Measurements from ENCODE around the gene HAUS3. TPM values are rescaled to one million over a fixed set of nuclear protein-coding genes. Genes with fewer than 3 reads are reported as not detected.

The HAUS3 gene
- total RNA-seq, 4 donors from 2014 or later = 16.3 to 22.0 (median 17.3) TPM

DNA sequence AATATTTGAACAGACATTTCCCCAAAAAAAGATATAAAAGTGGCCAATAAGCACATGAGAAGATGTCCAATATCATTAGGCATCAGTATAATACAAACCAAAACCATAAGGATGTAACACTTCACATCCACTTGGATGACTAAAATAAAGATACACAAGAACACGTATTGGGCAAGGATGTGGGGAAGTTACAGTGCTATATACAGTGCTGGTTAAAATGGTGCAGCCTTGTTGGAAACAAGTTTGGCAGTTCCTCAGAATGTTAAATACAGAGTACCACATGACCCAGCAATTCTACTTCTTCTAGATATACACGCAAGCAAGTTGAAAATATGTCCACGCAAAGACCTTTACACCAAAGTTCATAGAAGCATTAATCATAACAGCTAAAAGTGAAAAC, 58.9 kb downstream of the HAUS3 start:
- TF ChIP-seq, protein P1, sequence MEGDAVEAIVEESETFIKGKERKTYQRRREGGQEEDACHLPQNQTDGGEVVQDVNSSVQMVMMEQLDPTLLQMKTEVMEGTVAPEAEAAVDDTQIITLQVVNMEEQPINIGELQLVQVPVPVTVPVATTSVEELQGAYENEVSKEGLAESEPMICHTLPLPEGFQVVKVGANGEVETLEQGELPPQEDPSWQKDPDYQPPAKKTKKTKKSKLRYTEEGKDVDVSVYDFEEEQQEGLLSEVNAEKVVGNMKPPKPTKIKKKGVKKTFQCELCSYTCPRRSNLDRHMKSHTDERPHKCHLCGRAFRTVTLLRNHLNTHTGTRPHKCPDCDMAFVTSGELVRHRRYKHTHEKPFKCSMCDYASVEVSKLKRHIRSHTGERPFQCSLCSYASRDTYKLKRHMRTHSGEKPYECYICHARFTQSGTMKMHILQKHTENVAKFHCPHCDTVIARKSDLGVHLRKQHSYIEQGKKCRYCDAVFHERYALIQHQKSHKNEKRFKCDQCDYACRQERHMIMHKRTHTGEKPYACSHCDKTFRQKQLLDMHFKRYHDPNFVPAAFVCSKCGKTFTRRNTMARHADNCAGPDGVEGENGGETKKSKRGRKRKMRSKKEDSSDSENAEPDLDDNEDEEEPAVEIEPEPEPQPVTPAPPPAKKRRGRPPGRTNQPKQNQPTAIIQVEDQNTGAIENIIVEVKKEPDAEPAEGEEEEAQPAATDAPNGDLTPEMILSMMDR (IDR thresholded peaks at IDR 0.05; ENCODE audit: low read depth) = no peak

DNA sequence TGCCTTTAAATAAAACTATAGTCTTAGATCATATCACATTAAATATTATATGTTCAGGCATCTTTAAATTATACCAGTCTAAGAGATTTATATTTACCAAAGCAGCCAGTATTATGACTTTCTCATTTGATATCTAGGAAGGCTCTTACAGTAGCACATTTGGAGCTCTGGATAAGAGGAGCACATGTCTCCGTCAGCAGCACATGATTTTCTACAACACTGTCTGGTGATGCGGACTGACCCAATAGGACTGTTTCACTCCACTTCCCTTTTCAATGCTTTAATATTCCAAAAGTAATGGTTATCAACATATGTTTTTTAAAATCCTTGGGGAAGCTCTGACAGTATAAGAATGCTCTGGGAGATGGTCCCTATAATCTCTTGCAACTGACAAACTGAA, 61.5 kb downstream of the HAUS3 start:
- TF ChIP-seq, protein P1 (IDR thresholded peaks at IDR 0.05; ENCODE audit: low read depth) = no peak

DNA sequence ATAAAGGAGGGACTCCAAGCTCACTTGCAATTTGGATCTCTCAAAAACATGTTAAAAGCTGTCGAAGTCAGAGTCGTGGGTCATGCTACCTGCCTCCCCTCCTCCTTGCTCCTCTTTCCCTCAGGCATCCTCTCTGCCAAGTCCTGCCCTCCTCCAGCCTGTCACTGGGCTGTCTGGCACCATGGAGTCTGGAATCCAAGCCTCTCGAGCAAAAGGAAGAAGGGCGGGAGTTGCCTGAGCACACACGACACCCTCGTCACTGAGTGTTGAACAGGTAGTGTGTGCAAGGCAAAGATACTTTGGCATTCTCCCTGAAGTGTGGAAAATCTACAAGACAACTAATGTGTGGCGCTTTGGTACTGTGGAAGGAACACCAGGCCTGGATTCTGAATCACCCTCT, 62.2 kb downstream of the HAUS3 start:
- TF ChIP-seq, protein P1 (IDR thresholded peaks at IDR 0.05; ENCODE audit: low read depth) = no peak

GRCh38 chr4:2178986-2179385, 62.9 kb downstream of the HAUS3 start:
- TF ChIP-seq, protein P1 (IDR thresholded peaks at IDR 0.05; ENCODE audit: low read depth) = no peak

Small RNAs within 50 kb of the gene (small RNA-seq; reads per million reads assigned to genes)
- not detected for gene COX6B1P5

Other genes starting within 250 kb of the HAUS3 start
- 10 to 100 TPM in 3 of 4 donors, 1 to 10 TPM in 1; 7.8 to 30.5 (median 16.3) TPM for gene NELFA, start 233.1 kb downstream of the HAUS3 start, total RNA-seq
- gene NAT8L, start 182.8 kb downstream of the HAUS3 start, total RNA-seq = 100 to 1,000 TPM in 1 of 4 donors, 10 to 100 TPM in 2, 1 to 10 TPM in 1; 4.2 to 113 (median 13.8) TPM
- 10 to 100 TPM in 2 of 4 donors, 1 to 10 TPM in 2; 2.6 to 10.6 (median 6.8) TPM for gene POLN, start within 50 bp of the HAUS3 start, total RNA-seq
- 100 to 1,000 TPM in 1 of 4 donors, 10 to 100 TPM in 3; 31.1 to 125 (median 48.1) TPM for gene MXD4, start 20.0 kb upstream of the HAUS3 start, total RNA-seq
- 10 to 100 TPM in 2 of 4 donors, 1 to 10 TPM in 2; 8.5 to 15.0 (median 11.7) TPM for gene ZFYVE28, start 176.5 kb upstream of the HAUS3 start, total RNA-seq
- not detected for gene CFAP99, start 176.8 kb upstream of the HAUS3 start, total RNA-seq
- gene RNF4, start 227.0 kb upstream of the HAUS3 start, total RNA-seq = 10 to 100 TPM; 33.6 to 48.4 (median 38.3) TPM